NCI-H510A treated with DMSO at 0.1 percent for 48 hours (cell line): ENCODE measurements around the gene RBM46.
A peak's percentile ranks its signal among the peaks of the same experiment; 100 is the strongest.

ENCODE experiments used
- DNase-seq: peaks from one replicate; lab custom pipeline; 2025; lab: John Stamatoyannopoulos, UW

Gene RBM46

DNA sequence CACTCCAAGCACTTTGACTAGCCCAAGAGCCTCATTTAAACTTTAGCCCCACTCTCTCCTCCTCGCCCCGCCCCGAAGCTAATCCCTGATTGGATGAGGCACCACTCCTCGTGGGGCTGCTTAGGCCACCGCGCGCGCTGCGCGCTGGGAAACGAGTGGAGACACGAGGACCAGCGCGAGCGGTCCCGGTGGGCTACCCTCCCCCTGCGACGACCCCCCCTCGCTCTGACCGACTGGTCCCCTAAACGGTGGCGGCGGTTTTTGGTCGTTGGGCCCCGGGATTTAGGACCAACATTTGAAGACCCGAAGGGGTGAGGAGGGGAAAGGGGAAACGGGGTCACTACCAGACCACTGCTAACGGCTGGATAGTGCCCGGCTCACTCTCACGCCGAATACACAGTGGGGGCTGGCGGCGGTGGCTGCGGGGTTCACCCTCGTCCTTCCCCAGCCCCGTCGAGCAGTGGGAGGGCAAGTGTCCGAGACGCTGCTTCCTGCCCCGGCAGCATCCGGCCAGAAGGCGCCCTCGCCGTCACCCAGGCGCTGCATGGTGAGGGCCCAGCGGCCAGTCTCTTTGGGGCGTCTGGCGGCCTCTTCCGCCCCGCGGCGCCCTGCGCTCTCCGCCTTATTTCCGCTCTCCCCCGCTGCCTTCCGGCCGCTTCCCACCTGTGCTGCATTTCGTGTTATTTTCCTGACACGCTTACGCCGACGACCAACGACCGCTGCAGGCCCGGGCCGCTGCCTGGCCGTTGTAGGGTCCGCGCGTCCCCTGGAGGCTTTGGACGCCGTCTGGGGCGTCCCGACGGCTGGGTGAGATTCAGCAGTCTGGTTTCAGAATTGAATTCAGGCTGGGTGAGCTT lies at the start of gene RBM46:
TSS of gene RBM46 (plus strand) at position 147 of the 857 bp plus-strand sequence. CDS start 15,481 bp downstream, outside the sequence.
- peak; percentile 63 for DNase-seq

- DNase-seq = no peak
Measured at GRCh38 chr4:154731756-154732155, 49.3 kb upstream of the RBM46 start.

- no peak for DNase-seq
Measured at GRCh38 chr4:154732669-154733068, 48.4 kb upstream of the RBM46 start.

DNA sequence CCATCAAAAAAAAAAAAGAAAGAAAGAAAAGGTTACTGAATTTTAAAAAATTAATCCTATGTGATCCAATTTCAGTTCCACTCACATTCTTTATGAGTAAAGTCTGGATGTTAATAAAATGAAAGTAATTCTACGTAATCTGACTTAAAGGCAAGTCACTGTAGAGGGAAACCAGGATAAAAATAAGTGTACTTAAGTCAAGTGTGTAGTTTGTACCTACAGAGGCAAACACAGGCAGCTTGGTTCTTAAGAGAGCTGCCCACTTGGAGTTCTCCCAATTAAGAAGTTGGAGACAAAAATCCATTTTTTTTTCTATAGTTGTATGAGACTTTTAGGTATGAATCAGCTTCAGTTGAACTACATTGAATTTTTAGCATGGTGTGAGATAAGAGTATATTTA lies 44.3 kb upstream of the RBM46 start:
- DNase-seq = no peak

DNA sequence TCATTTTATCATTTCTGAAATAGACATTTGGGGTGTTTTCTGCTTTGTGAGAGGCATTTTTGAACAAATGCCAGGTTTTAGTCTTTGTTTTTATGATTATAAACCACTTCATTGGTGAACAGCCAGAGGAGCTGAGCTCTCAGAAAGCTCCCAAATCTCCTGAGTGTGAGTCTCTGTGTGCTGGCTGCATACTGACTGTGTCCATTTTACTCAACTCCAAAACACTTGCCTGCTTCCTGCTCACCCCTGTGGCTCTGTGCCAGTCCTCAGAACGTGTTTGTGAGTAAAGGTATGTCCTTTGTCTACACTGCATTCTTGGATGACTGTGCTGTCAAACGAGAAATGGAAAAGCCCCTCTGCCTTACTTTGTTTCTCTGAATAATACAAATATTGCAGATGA lies 42.6 kb upstream of the RBM46 start:
- DNase-seq = no peak

DNA sequence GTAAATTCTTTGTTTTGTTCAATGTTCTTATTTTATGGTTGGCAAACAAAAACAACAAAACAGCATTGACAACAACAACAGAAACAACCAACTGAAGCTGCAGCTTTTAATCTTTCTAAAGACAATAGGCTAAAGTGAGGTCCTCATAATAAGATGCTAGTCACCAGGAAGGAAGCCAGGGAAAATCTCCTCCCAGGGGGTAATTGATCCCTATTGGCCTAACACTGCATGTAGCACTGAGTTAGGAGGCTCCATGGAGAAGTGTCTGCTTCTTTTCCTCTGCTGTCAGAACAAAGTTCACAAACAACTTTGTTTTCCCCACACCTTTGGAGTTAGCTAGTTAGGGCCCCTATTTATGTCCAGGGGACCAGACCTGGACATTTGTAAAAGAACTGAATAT lies 42.0 kb upstream of the RBM46 start:
- DNase-seq = no peak

- DNase-seq = no peak
Measured at GRCh38 chr4:154740462-154740861, 40.6 kb upstream of the RBM46 start.

DNA sequence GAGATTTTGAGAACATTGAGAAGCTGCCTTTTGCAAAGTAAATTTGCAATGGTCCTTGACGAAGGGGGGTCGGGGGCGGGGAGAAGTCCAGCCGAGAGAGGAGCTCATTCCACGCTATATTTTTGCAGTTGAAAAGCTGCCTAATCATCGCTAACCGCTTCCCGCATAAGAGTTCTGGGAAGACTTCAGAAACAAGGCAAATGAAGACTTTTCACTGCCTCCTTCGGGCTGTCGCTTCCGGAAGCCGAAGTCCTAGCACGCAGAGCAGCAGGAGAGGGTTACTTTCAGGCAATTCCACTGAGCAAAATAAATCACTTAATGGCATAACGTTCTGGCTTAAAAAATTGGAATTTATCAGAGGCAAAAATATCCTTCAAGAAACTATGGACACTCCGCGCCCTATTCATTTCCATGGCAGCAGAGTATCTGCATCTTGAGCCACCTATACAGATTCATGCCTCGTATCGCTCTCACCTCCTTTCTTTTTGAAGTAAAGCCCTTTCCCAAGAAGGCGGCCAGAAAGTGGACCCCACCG lies 39.9 kb upstream of the RBM46 start:
- DNase-seq = no peak

- DNase-seq = no peak
Measured at GRCh38 chr4:154741922-154742850, 38.9 kb upstream of the RBM46 start.

GRCh38 chr4:154743683-154744340 lies 37.3 kb upstream of the RBM46 start, which contains the start of gene LRAT:
TSS of gene LRAT (plus strand) at chr4:154744000. CDS start at chr4:154744327, 327 bp downstream.
- peak; percentile 70 for DNase-seq

- DNase-seq = peak; percentile 39
Measured at GRCh38 chr4:154744341-154744926, 36.6 kb upstream of the RBM46 start.

DNA sequence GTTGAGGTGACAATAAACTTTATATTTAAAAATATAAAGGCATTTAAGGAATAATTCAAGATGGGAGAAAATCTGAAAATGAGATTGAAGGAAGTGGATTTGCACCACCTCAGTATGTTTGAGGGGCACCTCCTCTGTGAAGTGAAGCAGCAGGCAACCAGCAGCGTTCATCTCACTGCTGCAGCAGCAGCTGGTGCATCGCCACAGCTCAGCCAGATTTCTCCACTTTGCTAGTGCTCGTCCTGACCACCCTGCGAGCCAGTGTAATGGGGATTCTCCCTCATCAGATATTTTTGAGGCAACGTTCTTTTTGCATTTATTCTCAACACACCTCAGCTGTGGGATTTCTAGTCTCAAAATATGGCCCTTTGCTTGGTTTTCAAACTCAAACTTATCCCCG lies 23.4 kb upstream of the RBM46 start:
- DNase-seq = no peak

- DNase-seq = no peak
Measured at GRCh38 chr4:154760895-154761294, 20.2 kb upstream of the RBM46 start.

GRCh38 chr4:154778264-154778663 lies 2.8 kb upstream of the RBM46 start:
- no peak for DNase-seq

GRCh38 chr4:154779362-154779947 lies 1.6 kb upstream of the RBM46 start:
- no peak for DNase-seq

GRCh38 chr4:154781983-154782293 lies 866 bp downstream of the RBM46 start:
- DNase-seq = no peak

GRCh38 chr4:154807042-154807630 lies 26.1 kb downstream of the RBM46 start:
- DNase-seq = no peak

DNA sequence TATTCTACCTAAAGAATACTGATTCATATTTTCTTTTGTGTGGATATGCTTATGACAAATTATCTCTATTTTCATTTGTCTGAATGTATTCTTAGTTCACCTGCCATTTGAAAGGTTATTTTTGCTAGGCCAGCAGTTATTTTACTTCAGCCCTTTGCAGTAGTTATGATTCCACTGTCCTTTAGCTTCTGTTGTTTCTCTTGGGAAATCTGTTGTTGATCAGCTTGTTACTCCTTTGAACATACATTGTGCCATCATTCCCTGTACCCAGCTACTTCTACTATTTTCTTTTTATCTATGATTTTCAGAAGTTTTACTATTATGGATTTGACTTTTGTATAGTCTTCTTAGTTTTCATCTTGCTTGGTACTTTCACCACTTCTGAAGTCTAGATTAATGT lies 37.2 kb downstream of the RBM46 start:
- DNase-seq = no peak

DNA sequence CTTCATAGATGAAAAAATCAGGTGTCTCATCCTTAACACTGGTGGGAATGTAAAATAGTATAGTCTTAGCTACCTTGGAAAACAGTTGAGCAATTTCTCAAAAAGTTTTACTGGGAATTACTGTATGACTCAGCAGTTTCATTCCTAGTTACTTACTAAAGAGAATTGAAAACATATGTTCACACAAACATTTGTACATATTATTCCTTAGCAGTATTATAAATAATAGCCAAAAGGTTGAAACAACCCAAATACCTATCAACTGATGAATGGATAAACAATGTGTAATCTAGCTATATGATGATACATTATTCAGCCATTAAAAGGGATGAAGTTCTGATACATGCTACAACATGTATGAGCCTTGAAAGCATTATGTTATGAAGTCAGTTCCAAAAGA lies 41.7 kb downstream of the RBM46 start:
- DNase-seq = no peak

DNA sequence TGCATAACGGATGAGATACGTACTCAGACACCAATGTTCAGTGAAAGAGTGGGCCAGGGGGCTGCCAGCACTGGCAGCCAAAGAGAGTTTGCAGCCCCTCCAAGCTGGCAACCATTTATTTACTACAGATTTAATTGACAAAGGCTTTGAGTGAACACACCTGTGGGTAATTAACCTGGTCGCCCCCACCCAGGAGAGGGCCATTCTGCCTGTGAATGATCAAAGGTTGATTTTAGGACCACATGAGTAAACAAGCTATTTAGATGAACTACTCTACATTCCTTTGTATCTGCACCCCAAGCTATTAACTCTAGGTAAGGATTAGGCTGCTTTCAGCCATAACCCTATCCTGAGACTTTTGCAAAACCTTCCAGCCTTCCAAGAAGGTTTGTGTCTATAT lies 55.0 kb downstream of the RBM46 start:
- no peak for DNase-seq

DNA sequence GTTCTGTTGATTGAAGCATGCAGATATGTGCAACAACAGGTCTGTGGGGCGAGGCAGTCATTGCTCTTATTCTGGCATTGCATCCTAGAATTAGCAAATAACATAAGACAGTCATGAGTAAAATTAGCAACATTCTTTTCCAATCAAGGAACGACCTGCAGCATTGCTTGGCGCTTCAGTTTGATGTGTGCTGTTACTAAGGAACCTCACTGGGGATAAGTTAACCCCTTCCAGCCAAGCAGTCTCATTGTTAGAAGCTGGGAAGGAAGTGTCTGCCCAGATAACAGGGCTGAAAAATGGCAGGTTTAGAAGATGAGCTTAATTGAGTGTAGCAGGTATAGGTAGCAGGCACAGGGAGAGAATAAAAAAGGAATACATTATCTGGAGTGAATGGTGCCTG lies 55.4 kb downstream of the RBM46 start:
- DNase-seq = no peak
